ENCODE data around the gene IL36A. TPM values are rescaled to one million over a fixed set of nuclear protein-coding genes. Genes with fewer than 3 reads are reported as not detected.

Gene IL36A
- total RNA-seq, 2 experiments from 2014 or later = not detected

GRCh38 chr2:112985090-112985489 lies 20.2 kb upstream of the IL36A start:
- H3K9me3 ChIP-seq (ENCODE audit: low read length) = peaks cover 4% of the 10 kb centered on the region; the same call in 1 of the 2 replicates
- DNase-seq (ENCODE audit: low spot score) = no peak
- no peak overlapping the region for H3K4me2 ChIP-seq (ENCODE audit: low read length)
- no peaks in the 10 kb centered on the region for H3K9me2 ChIP-seq (ENCODE audit: insufficient read depth, low read length)
- no peak overlapping the region for H3K4me3 ChIP-seq (ENCODE audit: low read depth, low read length, poor library complexity, severe bottlenecking)
- H4K20me1 ChIP-seq (ENCODE audit: insufficient read depth, low read length) = no peaks in the 10 kb centered on the region
- POLR2A ChIA-PET = interaction anchor here (0.6 kb wide), 1 partner anchor 44 kb away, joined by 5 read pairs; no protein-coding TSS in a partner anchor
- BruUV-seq (replicated peaks) = no TSS peak
- no peaks in the 10 kb centered on the region for H3K4me1 ChIP-seq (ENCODE audit: insufficient read depth, low read length, poor library complexity, severe bottlenecking)
- TF ChIP-seq, protein P1, sequence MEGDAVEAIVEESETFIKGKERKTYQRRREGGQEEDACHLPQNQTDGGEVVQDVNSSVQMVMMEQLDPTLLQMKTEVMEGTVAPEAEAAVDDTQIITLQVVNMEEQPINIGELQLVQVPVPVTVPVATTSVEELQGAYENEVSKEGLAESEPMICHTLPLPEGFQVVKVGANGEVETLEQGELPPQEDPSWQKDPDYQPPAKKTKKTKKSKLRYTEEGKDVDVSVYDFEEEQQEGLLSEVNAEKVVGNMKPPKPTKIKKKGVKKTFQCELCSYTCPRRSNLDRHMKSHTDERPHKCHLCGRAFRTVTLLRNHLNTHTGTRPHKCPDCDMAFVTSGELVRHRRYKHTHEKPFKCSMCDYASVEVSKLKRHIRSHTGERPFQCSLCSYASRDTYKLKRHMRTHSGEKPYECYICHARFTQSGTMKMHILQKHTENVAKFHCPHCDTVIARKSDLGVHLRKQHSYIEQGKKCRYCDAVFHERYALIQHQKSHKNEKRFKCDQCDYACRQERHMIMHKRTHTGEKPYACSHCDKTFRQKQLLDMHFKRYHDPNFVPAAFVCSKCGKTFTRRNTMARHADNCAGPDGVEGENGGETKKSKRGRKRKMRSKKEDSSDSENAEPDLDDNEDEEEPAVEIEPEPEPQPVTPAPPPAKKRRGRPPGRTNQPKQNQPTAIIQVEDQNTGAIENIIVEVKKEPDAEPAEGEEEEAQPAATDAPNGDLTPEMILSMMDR (conservative IDR thresholded peaks at IDR 0.05; ENCODE audit: low read length) = no peak
- no peak for TF ChIP-seq EZH2phosphoT487 (IDR thresholded peaks at IDR 0.05; ENCODE audit: borderline replicate concordance, low read depth, low read length)
- H3K79me2 ChIP-seq (ENCODE audit: insufficient read depth, low read depth, low read length) = no peaks in the 10 kb centered on the region
- intact Hi-C loops (cut with micrococcal nuclease; ENCODE audit: unreplicated experiment) = no loop called here
- CTCF ChIA-PET (ENCODE audit: unreplicated experiment) = no interaction called here
- no peaks in the 10 kb centered on the region for H3K36me3 ChIP-seq (ENCODE audit: insufficient read depth, low read length)
- H3K27ac ChIP-seq (ENCODE audit: low read depth, low read length, poor library complexity, severe bottlenecking) = no peak overlapping the region
- no peak overlapping the region for H2AFZ ChIP-seq (ENCODE audit: low read length)

GRCh38 chr2:112989611-112990010 lies 15.6 kb upstream of the IL36A start:
- no peak for DNase-seq (ENCODE audit: low spot score)
- intact Hi-C loops (cut with micrococcal nuclease; ENCODE audit: unreplicated experiment) = no loop called here
- no peaks in the 10 kb centered on the region for H3K9me2 ChIP-seq (ENCODE audit: insufficient read depth, low read length)
- no peaks in the 10 kb centered on the region for H3K79me2 ChIP-seq (ENCODE audit: insufficient read depth, low read depth, low read length)
- H3K4me1 ChIP-seq (ENCODE audit: insufficient read depth, low read length, poor library complexity, severe bottlenecking) = no peaks in the 10 kb centered on the region
- no peaks in the 10 kb centered on the region for H3K36me3 ChIP-seq (ENCODE audit: insufficient read depth, low read length)
- H3K27ac ChIP-seq (ENCODE audit: low read depth, low read length, poor library complexity, severe bottlenecking) = no peak overlapping the region
- CTCF ChIA-PET (ENCODE audit: unreplicated experiment) = no interaction called here
- H3K4me3 ChIP-seq (ENCODE audit: low read depth, low read length, poor library complexity, severe bottlenecking) = no peak overlapping the region
- BruUV-seq (replicated peaks) = no TSS peak
- no peaks in the 10 kb centered on the region for H4K20me1 ChIP-seq (ENCODE audit: insufficient read depth, low read length)
- POLR2A ChIA-PET = no interaction called here
- no peak overlapping the region for H2AFZ ChIP-seq (ENCODE audit: low read length)
- no peak for TF ChIP-seq EZH2phosphoT487 (IDR thresholded peaks at IDR 0.05; ENCODE audit: borderline replicate concordance, low read depth, low read length)
- TF ChIP-seq, protein P1 (conservative IDR thresholded peaks at IDR 0.05; ENCODE audit: low read length) = no peak
- peaks cover 4% of the 10 kb centered on the region; the same call in 1 of the 2 replicates for H3K9me3 ChIP-seq (ENCODE audit: low read length)
- no peak overlapping the region for H3K4me2 ChIP-seq (ENCODE audit: low read length)

- ChIA-PET CTCF (ENCODE audit: unreplicated experiment) (no interaction called here), POLR2A (interaction anchor here (0.7 kb wide), 1 partner anchor 362 kb away, joined by 3 read pairs; no protein-coding TSS in a partner anchor)
- Histone ChIP-seq H4K20me1 (ENCODE audit: insufficient read depth, low read length) (no peaks in the 10 kb centered on the region), H3K4me1 (ENCODE audit: insufficient read depth, low read length, poor library complexity, severe bottlenecking) (no peaks in the 10 kb centered on the region), H3K36me3 (ENCODE audit: insufficient read depth, low read length) (no peaks in the 10 kb centered on the region), H3K4me3 (ENCODE audit: low read depth, low read length, poor library complexity, severe bottlenecking) (no peak overlapping the region), H3K4me2 (ENCODE audit: low read length) (no peak overlapping the region), H2AFZ (ENCODE audit: low read length) (no peak overlapping the region), H3K79me2 (ENCODE audit: insufficient read depth, low read depth, low read length) (no peaks in the 10 kb centered on the region), H3K27ac (ENCODE audit: low read depth, low read length, poor library complexity, severe bottlenecking) (no peak overlapping the region), H3K9me2 (ENCODE audit: insufficient read depth, low read length) (no peaks in the 10 kb centered on the region), H3K9me3 (ENCODE audit: low read length) (no peaks in the 10 kb centered on the region)
- no peak for DNase-seq (ENCODE audit: low spot score)
- TF ChIP-seq, protein P1 (conservative IDR thresholded peaks at IDR 0.05; ENCODE audit: low read length) = no peak
- no peak for TF ChIP-seq EZH2phosphoT487 (IDR thresholded peaks at IDR 0.05; ENCODE audit: borderline replicate concordance, low read depth, low read length)
- no TSS peak for BruUV-seq (replicated peaks)
- intact Hi-C loops (cut with micrococcal nuclease; ENCODE audit: unreplicated experiment) = no loop called here
Measured at GRCh38 chr2:112993831-112994230, 11.4 kb upstream of the IL36A start.
